NCI-H2107 treated with DMSO at 0.1 percent for 48 hours (cell line): ENCODE data around the gene CDC45.

Experiments
- DNase-seq: peaks from one replicate; lab custom pipeline; 2025; ENCODE audit not compliant: unreplicated experiment; lab: John Stamatoyannopoulos, UW

The CDC45 gene

GRCh38 chr22:19514831-19515565, 35.3 kb downstream of the CDC45 start:
- DNase-seq, result peak; percentile 72

DNA sequence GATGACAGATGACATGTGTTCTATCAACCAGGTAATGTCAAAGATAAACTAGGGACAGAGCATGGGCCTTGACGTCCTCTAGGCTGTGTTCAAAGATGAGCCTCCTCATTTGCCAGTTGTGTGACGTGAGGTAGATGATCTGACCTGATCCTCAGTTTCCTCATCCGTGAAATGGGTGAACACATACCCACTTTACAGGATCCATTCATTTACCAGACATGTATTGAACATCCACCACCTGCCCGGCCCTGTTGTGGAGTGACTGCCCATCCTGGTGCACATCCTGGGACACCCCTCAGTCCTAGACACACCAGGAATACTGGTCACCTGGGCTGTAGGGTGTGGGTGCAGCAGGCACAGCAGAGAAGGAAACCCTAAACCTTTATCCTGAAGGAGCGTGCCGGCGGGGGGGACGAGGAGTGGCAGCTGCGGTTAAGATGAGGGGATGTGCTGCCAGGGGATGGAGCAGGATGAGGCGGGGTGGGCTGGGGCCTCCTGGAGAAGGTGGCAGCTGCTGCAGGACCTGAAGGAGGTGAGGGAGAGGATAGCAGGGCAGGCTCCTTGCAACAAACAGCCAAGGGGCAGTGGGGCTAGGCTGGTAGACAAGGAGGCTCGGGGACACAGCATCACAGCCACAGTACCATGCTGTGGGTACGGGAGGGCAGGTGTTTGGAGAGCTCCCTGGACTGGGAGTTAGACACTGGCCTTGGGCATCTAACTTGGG, 36.1 kb downstream of the CDC45 start:
- DNase-seq, result peak; percentile 77

- no peak for DNase-seq
Observed at GRCh38 chr22:19516378-19517170, 36.9 kb downstream of the CDC45 start.

- no peak for DNase-seq
Observed at GRCh38 chr22:19517171-19517500, 37.4 kb downstream of the CDC45 start.

- no peak for DNase-seq
Observed at GRCh38 chr22:19517919-19518611, 38.3 kb downstream of the CDC45 start.

- DNase-seq, result no peak
Observed at GRCh38 chr22:19518635-19519034, 38.9 kb downstream of the CDC45 start.

DNA sequence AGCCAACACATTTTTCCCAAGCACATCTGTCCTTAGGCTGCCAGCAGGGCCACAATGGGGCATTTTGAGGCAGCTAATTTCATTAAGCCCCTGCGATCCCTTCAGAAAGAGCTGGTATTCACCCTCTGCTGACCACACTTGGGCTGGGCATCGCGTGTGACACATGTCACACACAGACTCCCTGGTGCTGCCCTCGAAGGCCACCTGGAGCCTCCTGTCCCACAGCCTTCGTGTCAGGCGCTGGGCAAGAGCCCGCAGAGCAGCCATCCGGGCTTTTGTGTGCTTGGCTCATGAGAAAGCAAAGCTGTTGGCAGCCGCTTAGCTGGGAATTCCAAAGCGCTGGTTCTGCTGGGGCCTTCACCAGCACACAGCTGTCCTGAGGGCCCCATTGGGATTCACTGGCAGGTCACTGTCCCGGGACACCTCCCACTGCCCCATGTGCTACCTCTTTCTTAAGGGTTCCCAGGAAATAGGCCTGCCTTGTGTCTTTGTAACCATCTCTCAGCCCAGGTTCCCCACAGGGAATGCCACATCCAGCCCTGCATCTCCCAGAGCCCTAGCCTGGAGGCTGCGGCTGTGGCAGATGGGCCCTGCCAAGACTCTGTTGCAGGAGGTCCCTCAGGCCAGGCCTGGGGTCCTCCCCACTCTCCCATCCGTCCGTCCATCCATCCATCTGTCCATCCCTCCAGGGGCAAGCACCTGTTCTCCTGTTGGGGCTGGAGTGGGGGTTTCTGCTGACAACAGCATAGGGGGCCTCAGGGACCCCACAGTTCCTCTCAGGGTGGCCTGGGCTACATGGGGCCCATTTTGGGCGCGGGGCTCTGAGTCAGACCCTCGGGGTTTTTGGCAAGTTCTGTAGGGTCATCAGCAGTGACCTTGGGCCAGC, 39.6 kb downstream of the CDC45 start:
- DNase-seq, result no peak

- DNase-seq, result no peak
Observed at GRCh38 chr22:19520007-19520406, 40.3 kb downstream of the CDC45 start.

DNA sequence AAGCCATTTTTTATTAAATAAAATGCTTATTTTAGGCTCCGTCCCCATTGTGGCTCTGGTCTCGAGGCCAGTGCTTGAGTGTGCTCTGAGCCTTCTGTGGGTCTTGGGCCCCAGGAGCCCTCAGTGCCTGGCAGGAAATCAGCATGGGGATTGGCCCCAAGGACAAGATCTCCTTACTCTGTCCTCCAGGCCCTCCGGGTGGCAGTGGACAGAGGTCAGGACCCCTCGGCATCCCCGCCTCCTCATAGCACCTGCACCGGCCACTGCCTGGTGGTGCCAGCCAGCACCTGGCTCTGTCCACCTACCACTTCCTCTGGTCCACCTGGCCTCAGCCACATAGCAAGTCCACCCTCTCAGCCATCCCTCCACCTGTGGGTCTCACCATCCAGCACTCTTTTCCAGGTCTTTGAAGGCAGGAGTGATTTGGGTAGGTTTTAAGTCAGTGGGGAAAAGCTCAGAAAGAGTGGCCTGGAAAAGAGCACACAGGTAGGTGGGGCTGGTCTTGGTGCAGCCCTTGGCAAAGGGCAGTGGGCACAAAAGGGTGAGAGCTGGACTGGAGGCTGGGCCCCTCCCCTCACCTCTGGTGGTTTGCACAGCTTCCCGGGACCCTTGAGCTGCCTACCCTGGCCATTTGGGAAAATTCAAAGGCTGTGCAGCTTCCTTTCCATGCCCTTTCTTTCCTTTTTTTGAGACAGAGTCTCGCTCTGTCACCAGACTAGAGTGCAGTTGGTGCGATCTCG, 41.0 kb downstream of the CDC45 start:
- no peak for DNase-seq

GRCh38 chr22:19522190-19522880, 42.6 kb downstream of the CDC45 start:
- DNase-seq, result peak; percentile 34

GRCh38 chr22:19522881-19523239, 43.1 kb downstream of the CDC45 start:
- no peak for DNase-seq

- DNase-seq, result no peak
Observed at GRCh38 chr22:19523240-19524169, 43.8 kb downstream of the CDC45 start.

GRCh38 chr22:19524170-19525115, 44.7 kb downstream of the CDC45 start, which contains the start of gene CLDN5:
TSS of gene CLDN5 (minus strand) at chr22:19524410. CDS start at chr22:19524255, 155 bp downstream.
- peak; percentile 42 for DNase-seq

- no peak for DNase-seq
Observed at GRCh38 chr22:19525116-19525660, 45.5 kb downstream of the CDC45 start.

DNA sequence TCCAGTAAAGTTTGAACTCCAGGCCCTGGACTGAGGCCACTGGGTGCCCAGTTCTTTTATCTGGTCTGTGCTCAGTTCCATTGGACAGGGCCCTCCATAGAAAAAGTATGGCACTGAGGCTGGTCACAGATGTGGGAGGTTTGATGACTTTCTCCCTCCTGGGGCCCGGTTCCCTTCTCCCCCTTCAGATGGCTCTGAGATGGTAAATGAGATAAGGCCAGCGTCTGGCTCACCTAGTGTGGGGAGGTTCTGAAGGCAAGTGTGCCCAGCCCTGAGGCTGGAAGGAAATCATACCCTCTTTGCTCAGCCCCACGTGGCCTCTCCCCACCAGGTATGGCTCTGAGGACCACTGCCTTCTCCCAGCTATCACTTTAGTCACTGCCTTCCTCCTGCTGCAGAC, 45.9 kb downstream of the CDC45 start:
- no peak for DNase-seq

DNA sequence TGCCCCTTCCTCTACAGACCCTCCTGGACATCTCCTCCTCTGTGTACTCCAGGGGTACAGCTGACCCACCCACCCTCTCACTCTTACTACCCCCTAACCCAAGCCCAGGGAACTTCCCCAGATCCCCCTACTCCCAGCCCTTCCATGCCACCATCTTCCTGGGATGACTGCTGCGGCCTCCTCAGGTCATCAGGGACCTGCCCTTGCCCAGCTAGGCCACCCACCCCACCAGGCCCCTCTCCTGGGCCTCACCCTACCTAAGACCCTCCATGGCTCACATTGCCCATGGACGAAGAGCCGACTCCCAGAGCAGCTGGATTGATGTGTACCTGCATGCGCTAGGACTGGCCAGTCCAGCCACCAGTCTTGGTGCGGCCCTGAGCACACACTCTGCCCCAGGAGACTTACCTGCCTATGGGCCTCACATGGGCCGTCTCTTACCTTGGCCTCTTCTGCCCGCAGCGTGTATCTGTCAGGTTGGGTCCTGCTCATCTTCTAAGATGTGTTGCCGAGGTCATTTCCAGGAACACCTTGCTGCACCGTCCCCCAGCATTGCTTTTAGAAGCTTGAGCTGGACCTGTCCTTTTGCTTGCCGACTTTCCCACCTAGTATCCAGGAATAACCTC, 46.5 kb downstream of the CDC45 start:
- DNase-seq, result no peak
